G401.6 (cell line): ENCODE results near the gene RPN1.
A peak's percentile ranks its signal among the peaks of the same experiment; 100 is the strongest.

ENCODE experiments used
- FAIRE-seq: peaks from 2 replicates; lab custom pipeline; 2012; peaks lifted over from hg19 to GRCh38; lab: Jason Lieb, UNC

Gene RPN1

DNA sequence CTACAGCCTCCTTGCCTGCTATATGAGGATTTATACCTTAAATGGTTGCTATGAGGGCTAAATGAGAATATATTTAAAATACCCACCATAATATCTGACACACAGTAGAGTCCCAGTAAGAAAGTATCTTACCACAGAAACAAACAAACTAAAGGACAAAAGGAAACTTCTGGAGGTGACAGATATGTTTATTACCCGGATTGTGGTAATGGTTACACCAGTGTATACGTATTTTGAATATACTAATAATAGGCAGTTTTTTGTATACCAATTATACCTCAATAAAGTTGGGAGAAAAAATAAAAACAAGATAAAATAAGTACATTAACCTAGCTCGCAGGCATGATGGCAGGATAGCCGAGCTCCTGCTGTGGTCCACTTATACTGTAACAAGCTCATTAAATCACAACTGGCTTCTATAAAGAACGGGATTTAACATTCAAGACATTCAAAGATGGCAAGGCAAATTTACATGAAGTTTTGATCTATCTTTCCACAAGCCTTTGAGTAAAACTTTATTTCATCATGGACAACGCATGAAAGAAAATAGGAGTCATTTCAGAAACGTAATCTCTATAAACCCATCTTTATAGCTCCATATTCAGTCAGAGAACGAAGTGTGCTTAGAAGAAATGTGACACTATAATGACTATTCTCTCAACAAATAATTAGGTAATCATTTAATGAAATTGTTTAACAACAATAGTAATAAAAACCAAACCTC is 1.5 kb downstream of the RPN1 start:
- FAIRE-seq, result no peak

- no peak for FAIRE-seq
Measured at GRCh38 chr3:128648402-128648801, 2.2 kb downstream of the RPN1 start.

DNA sequence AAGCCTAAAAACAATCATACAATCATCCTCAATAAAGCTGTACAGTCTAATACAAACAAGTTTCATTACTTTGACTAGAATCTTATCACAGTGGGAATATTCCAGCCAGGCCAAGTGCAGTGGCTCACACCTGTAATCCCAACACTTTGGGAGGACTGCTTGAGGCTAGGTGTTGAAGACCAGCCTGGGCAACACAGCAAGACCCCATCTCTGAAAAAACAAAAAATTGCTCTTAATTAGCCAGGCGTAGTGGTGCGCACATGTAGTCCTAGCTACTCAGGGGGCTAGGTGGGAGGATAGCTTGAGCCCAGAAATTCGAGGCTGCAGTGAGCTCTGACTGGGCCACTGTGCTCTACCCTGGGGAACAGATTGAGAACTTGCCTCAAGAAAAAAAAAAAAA is 3.3 kb downstream of the RPN1 start:
- FAIRE-seq, result no peak

DNA sequence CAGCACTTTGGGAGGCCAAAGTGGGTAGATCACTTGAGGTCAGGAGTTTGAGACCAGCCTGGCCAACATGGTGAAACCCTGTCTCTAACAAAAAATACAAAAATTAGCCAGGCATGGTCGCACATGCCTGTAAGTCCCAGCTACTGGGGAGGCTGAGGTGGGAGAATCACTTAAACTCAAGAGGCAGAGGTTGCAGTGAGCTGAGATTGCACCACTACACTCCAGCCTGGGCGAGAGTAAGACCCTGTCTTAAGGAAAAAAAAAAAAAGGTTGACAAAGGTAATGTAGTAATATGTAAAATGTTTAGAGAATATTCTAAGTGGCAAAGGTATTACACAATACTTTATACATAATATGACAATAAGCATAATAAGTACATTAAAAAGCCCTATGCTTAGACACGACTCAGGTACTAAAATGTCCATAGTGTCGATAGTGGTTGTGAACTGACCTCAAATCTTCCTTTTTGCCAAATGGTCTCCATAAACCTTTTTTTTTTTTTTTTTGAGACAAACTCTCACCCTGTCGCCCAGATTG is 16.5 kb downstream of the RPN1 start:
- no peak for FAIRE-seq

DNA sequence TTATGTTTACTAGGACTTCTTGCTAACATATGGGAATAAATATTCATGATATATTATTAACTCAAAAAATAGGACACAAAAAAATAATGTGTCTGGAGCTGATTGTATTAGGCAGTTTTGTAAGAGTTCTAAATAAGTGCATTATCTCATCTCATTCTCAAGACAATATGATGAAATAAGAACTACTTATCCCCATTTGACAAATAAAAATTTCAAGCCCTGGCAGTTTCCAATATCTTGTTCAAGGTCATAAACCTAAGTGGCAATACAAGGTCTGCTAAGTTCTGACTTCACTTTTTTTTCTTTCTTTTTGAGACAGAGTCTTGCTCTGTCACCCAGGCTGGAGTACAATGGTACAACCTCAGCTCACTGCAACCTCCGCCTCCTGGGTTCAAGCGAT is 18.3 kb downstream of the RPN1 start:
- peak; percentile 13 for FAIRE-seq

DNA sequence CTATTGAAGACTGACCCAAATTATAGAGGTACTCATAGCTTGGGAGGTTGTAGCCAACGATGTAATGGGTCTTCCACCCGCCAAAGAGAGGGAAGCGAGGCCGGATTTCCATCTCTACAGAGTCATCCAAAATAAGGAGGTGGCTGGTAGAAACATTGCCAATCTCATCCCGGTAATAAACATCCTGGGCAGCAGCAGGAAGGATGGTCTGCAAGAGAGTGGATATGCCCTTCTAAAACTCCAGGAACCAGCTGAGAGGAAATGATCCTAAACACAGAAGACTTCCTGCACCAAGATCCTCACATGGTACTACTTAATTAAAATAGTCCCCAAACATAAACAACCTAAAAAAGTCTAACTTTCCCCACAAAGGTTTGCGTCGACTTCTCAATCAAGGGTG is 20.7 kb downstream of the RPN1 start:
- no peak for FAIRE-seq

DNA sequence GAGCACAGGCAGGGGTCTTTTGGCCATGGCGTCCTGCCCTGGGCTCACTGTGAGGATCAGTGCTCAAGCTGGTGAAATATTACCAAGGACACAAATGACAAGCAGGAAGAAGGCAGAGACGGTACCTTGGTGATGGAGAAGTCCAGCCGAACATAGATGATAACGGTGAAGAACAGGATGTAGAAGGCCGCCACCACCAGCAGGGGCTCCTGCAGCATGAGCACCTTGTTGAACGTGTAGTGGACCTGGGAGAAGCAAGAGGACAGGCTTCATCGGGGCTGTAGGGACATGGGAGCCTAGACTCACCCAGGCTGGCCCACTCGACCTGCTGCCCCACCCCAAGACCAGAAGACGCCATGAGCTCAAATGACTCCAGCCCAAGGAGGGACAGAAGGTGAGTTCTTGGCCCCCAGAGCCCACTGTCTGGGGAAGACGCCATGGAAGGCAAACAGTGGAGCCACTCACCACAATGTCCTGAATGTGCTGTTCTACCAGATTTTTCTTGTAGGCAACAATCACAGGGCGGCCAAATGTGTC is 25.1 kb downstream of the RPN1 start:
- no peak for FAIRE-seq

- no peak for FAIRE-seq
Measured at GRCh38 chr3:128624526-128625138, 26.0 kb downstream of the RPN1 start.

- no peak for FAIRE-seq
Measured at GRCh38 chr3:128623762-128624176, 26.8 kb downstream of the RPN1 start.

- no peak for FAIRE-seq
Measured at GRCh38 chr3:128621931-128622330, 28.7 kb downstream of the RPN1 start.

- no peak for FAIRE-seq
Measured at GRCh38 chr3:128621234-128621633, 29.4 kb downstream of the RPN1 start.

- no peak for FAIRE-seq
Measured at GRCh38 chr3:128620268-128620691, 30.3 kb downstream of the RPN1 start.

- FAIRE-seq, result no peak
Measured at GRCh38 chr3:128619146-128619890, 31.3 kb downstream of the RPN1 start.

GRCh38 chr3:128618398-128618726 is 32.3 kb downstream of the RPN1 start:
- no peak for FAIRE-seq

GRCh38 chr3:128617557-128618397 is 32.8 kb downstream of the RPN1 start:
- peak; percentile 73 for FAIRE-seq

- no peak for FAIRE-seq
Measured at GRCh38 chr3:128617270-128617556, 33.4 kb downstream of the RPN1 start.

- no peak for FAIRE-seq
Measured at GRCh38 chr3:128616516-128617269, 33.9 kb downstream of the RPN1 start.

DNA sequence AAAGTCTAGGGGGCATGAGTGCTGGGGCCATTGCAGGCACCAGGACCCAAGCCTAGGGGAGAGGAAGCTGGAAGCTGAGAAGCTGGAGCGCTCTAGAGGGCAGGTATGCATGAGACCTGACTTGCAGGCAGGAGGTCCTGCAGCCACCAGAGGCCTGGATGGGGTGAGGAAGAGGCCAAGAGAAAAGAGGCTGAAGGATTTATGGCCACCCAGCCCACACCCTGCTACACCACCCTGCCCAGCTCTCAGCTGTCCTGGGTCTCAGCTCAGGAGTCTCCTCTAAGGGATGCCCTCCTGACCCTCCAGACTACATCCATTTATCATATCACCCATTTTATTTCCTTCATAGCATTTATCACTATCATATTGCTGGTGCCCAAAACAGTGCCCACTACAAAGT is 36.5 kb downstream of the RPN1 start:
- no peak for FAIRE-seq

GRCh38 chr3:128613083-128613829 is 37.4 kb downstream of the RPN1 start:
- no peak for FAIRE-seq

DNA sequence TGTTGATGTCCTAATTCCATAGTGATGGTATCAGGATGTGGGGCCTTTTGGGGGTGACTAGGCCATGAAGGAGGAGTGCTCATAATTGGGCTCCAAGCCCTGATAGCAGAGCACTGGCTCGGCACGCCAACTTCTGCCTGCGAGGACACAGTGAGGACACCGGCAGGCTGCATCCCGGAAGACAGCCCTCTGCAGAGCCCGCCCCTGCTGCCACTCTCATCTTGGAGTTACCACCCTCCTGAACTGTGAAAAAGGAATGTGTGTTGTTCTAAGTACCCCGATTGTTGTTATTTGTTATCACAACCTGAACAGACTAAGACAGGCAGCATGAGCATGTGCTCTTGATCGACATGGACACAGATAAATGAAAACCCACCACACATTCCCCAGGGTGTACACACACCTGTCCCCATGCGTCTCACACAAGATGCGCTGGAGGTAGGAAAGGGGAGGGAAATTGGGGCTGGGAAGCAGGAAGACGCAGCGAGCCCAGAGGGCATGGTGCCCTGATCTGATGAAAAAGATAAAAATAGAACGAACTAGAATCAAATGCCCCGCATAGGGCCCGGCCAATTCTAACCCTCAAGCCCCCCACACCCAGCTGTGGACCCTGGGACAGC is 40.1 kb downstream of the RPN1 start:
- FAIRE-seq, result no peak
